ENCODE results near the gene CCDC9.
"Not testable (repeated sequence)": the region's sequence is repeated elsewhere in the genome, so short reads cannot be mapped to it uniquely, and the experiment has no call there.

Gene CCDC9

DNA sequence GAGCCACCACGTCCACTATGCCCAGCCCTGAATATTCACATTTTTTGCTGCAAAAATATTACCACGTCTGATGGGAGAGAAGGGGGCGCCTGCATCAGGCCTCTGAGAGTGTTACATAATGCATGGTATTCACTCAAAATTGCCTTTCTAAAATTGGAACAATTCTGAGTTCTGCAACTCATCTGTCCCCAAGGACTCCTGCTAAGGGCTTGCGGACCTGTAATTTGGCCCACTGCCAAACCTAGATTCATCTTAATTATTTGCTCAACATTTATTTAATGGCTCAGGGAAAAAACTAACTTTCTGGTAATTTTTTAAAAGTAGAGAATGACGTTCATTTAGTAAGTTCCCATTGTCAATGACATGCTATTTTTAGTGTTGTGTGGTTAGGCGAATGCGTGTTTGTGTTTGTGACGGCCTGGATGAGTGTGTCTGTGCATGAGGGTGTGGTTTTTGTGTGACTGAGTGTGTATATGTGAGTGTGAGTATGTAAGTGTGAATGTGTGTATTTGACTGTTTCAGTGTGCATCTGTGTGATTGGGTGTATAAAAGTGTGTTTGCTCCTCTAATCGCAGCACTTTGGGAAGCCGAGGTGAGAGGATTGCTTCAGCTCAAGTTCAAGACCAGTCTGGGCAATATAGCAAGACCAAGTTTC, 27.2 kb downstream of the CCDC9 start:
- no peak for DNase-seq (ENCODE audit: low read depth in 1 of 2, low spot score in 1 of 2)

DNA sequence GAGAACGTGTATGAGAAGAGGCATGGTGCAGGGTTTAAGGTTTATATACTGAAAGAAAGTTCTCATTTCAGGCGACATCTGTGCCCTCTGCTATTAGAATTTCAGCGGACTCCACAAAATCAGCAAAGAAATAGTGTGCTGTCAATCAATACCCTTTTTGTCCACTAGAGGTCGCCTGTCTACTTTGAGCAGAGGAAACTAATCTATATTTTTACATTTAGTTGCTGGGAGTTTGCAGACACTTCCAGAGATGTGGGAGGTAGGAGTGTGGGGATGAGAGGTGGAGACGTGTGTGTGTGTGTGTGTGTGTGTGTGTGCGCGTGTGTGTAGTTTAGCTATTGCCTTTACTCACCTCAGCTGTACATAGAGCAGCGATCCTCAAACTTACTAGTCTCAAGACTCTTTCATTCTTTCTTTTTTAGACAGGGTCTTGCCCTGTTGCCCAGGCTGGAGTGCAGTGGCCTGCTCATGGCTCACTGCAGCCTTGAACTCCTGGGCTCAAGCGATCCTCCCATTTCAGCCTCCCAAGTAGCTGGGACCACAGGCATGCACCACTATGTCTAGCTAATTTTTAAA, 28.1 kb downstream of the CCDC9 start:
- no peak for DNase-seq (ENCODE audit: low read depth in 1 of 2, low spot score in 1 of 2)

DNA sequence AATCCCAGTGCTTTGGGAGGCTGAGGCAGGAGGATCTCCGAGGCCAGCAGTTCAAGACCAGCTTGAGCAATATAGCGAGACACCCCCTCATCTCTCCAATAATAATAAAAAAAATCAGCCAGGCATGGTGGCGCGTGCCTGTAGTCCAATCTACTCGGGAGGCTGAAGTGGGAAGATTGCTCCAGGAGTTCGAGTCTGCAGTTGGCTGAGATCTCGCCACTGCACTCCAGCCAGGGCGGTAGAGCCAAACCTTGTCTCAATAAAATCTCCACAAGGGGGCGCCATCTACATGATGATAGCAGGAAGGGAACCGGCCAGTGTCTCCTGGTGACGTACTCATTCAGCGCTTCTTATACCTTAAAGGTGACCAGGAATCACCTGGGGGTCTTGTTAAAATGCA, 39.7 kb downstream of the CCDC9 start:
- peak; percentile 19 to 60 for DNase-seq (ENCODE audit: low read depth in 1 of 2, low spot score in 1 of 2)

DNA sequence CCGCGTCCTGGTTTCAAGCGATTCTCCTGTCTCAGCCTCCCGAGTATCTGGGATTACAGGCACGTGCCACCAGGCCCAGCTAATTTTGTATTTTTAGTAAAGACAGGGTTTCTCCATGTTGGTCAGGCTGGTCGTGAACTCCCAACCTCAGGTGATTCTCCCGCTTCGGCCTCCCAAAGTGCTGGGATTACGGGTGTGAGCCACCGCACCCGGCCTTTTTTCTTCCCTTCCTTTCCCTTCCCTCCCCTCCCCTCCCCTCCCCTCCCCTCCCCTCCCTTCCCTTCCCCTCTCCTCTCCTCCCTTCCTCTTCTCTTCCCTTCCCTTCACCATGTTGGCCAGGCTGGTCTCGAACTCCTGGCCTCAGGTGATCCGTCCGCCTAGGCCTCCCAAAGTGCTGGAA, 44.5 kb downstream of the CCDC9 start:
- not testable (repeated sequence) for DNase-seq (ENCODE audit: low read depth in 1 of 2, low spot score in 1 of 2)

DNA sequence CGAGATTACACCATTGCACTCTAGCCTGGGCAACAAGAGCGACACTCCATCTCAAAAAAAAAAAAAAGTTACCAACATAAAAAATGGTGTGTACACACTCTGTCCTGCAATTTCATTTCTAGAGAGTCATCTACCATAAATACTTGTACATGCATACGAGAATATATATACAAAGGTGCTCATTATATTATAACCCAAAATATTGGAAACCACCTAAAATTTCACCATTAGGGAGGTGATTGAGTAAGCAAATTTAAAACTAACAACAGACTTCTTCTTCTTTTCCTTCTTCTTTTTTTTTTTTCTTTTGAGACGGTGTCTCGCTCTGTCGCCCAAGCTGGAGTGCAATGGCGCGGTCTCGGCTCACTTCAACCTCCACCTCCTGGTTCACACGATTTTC, 45.9 kb downstream of the CCDC9 start:
- DNase-seq (ENCODE audit: low read depth in 1 of 2, low spot score in 1 of 2): no peak

DNA sequence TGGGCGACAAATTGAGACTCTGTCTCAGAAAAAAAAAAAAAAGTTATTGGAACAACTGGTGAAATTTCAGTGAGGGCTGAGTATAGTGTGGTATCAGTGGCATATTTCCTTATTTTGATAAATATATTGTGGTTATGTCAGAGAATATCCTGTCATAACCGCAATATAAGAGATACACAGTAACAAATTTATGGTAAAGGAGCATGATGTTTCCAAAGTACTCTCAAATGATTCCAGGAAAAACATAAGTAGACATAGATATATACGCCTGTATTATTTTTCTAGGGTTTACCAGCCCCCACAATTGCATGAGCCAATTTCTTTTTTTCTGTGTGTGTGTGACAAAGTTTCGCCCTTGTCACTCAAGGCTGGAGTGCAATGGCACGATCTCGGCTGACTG, 47.6 kb downstream of the CCDC9 start:
- no peak for DNase-seq (ENCODE audit: low read depth in 1 of 2, low spot score in 1 of 2)

DNA sequence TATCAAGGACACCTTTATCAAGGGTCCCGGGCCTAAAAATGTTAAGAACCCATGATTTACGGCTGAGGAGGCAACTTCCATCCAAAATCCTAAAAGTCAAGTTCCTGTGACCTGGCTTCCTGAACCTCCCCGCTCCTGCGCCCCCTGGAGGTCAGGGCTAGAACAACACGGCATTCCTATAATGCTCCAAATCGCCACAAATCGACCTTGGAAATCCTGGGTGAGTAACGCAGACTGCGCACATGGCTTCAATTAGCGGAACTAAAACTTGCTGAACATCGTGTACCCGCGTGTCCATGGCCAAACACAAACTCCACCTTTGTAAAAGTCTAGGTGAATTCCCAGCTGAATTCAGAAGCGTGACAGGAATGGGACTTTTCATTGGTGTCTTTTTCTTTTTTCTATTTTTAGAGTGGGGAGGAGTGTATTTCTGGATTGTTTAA, 49.0 kb downstream of the CCDC9 start:
- DNase-seq (ENCODE audit: low read depth in 1 of 2, low spot score in 1 of 2): peak; percentile 26 to 36

DNA sequence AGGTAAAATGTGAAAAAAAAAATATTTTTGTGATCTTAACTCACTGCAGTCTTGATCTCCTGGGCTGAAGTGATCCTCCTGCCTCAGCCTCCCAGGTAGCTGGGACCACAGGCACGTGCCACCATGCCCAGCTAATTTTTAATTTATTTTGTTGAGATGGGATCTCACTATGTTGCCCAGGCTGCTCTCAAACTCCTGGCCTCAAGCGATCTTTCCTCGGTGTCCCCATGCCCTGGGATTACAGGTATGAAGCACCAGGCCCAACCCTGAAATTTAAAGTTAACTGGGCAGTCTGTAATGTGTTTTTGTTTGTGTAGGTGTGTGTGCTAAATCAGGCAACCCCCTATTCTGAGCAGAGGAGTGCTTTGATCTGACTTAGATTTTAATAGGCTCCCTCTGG, 50.0 kb downstream of the CCDC9 start:
- DNase-seq (ENCODE audit: low read depth in 1 of 2, low spot score in 1 of 2): no peak

DNA sequence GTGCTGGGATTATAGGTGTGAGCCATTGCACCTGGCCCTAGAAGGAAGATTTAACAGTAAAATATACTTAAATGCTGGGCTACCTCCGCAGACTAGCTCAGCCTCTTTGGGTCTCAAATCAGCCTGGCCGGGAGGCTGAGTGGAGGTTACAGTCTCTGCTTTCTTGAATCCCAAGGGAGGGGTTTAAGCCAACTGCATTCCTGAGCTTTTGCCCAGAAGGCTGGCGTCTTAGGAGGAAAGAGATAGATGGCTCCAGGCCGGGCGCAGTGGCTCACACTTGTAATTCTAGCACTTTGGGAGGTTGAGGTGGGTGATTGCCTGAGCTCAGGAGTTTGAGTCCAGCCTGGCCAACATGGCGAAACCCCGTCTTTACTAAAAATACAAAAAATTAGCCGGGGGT, 52.7 kb downstream of the CCDC9 start:
- no peak for DNase-seq (ENCODE audit: low read depth in 1 of 2, low spot score in 1 of 2)

DNA sequence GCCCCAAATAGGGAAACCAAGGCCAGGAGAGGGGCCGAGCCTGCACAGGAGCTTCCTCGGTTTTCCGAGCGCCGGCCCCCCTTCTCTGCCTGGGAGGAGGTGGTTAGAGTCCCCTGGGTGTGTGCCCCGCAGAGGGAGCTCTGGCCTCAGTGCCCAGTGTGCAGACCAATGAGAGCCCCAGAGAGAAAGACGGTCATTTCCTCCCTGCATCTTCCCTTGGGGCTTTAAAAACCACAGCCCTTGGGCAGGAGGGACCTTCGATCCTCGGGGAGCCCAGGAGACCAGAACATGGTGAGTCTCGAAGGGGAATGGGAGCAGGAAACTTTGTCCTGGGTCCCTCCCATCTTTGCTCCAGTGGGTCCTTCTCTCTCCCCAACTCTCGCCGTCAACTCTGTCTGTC, 53.3 kb downstream of the CCDC9 start, which contains the start of gene C5AR1:
Gene C5AR1 (plus strand): TSS at position 254 of the 400 bp plus-strand sequence. CDS start 35 bp downstream, at position 289.
- no peak for DNase-seq (ENCODE audit: low read depth in 1 of 2, low spot score in 1 of 2)

DNA sequence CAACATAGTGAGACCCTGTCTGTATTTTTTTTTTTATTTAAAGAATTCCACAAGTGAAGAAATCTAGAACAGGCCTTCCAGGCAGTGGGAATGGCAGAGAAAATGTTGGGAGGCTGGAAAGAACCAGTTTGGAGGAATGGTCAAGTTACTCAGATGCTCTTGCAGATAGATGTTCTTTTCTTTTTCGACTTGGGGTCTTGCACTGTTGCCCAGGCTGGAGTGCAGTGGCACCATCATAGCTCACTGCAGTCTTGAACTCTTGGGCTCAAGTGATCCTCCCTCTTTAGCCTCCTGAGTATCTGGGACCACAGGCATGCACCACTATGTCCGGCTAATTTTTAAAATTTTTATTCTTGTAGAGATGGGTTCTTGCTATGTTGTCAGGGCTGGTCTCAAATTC, 54.0 kb downstream of the CCDC9 start:
- DNase-seq (ENCODE audit: low read depth in 1 of 2, low spot score in 1 of 2): no peak

DNA sequence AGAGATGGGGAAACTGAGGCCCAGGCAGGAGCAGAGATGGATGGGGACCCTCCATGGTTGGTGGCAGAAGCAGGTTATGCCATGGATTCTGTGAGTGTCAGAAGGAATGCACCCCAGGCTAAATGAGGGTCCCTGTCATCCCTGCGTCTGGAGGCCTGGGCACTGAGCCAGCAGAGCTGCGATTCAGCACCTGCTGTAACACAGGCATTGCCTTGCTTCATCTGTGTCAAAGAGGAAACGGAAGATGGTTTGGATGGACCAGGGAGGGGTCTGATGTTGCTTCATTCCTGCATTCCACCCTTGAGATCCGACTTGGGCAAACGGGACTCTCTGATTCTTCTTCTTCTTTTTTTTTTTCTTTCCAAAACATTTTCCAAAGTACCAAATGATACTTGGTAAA, 54.5 kb downstream of the CCDC9 start:
- DNase-seq (ENCODE audit: low read depth in 1 of 2, low spot score in 1 of 2): no peak

DNA sequence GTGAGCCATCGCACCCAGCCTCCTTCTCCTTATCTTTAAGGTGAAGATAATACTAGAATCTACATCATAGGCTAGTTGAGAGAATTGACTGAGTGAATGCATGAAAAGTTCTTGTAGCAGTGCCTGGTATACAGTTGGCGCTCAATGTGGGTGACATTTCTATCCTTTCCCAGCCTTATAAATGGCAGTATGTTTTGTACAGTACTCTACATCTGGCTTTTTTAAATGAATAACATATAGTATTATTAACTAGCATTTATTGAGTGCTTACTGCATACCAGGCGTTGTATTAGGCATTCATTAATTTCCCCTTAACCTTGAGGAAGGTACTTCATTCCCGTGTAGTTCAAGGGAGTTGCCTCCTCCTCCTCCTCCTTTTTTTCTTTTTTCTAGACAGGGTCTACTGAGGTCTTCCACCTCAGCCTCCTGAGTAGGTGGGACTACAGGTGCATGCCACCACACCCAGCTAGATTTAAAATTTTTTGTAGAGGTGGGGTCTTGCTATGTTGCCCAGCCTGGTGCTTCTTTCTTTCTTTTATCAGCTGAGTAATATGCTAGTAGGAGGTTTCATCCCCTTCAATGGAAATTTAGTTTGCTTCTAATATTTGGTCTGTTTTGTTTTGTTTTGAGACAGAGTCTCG, 56.2 kb downstream of the CCDC9 start:
- no peak for DNase-seq (ENCODE audit: low read depth in 1 of 2, low spot score in 1 of 2)

DNA sequence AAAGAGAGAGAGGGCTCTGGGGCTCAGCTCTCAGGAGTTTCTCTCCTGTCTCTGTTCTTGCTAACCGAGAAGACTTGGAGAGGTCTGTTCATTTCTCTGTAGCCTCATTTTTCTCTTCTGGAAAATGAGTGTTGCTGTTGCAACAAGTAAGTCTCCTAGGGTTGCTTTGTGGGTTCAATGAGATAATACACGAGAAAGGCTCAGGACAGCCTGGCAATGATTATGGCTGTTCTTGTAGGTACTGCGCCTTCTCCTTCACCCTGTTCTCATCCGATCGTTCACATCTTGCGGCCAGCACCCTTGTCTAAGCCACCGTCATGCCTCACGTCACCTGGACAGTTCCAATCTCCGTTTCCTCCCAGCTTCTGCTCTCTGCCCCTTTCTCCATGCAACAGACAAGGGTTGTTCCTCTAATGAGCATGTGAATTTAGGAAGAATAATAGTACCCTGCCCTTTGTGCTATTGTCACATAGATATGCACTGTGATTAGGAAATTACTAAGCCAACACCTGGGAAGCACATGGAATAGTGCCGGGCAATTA, 57.5 kb downstream of the CCDC9 start:
- no peak for DNase-seq (ENCODE audit: low read depth in 1 of 2, low spot score in 1 of 2)

DNA sequence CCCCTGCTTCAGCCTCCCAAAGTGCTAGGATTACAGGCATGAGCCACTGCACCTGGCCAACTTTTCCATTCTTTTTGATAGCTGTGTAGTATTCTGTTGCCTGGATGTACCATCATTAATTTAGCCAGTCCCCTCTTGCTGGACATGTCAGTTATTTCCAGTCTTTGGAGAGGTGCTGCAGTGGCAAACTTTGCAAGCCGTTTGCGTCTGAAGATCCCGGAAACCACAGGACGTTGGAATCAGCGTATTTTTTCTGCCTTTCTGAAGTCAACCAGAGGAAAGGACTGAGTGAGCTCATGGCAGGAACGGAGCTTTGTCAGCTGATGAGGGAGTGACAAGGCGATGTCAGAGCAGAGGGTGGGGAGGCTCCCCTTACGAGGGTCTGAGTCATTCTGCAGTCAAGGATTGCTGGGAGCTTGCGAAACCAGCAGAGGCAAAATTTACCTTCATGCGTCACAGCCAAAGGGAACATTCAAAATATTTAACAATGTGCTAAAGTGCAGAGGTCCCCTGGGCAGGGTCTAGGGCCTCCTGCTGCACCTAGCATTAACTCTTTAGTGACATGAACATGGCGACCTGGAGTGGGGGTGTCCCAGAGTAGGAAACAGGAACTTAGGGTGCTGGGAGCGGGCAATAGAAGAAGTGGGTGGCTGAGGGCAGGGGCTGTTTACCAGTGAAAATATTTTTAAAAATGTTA, 58.9 kb downstream of the CCDC9 start:
- DNase-seq (ENCODE audit: low read depth in 1 of 2, low spot score in 1 of 2): no peak

DNA sequence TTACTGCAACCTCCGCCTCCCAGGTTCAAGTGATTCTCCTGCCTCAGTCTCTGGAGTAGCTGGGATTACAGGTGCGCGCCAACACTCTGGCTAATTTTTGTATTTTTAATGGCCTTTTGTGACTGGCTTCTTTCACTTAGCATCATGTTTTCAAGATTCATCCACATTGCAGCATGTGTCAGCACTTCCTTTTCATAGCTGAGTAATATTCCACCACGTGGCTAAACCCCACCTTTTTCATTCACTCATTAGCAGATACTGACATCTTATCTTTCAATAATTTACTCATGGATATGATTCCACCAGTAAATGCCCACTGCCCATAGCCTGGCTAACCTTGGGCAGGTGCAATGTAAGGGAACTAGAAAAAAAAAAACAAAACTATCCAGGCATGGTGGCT, 60.2 kb downstream of the CCDC9 start:
- DNase-seq (ENCODE audit: low read depth in 1 of 2, low spot score in 1 of 2): no peak

DNA sequence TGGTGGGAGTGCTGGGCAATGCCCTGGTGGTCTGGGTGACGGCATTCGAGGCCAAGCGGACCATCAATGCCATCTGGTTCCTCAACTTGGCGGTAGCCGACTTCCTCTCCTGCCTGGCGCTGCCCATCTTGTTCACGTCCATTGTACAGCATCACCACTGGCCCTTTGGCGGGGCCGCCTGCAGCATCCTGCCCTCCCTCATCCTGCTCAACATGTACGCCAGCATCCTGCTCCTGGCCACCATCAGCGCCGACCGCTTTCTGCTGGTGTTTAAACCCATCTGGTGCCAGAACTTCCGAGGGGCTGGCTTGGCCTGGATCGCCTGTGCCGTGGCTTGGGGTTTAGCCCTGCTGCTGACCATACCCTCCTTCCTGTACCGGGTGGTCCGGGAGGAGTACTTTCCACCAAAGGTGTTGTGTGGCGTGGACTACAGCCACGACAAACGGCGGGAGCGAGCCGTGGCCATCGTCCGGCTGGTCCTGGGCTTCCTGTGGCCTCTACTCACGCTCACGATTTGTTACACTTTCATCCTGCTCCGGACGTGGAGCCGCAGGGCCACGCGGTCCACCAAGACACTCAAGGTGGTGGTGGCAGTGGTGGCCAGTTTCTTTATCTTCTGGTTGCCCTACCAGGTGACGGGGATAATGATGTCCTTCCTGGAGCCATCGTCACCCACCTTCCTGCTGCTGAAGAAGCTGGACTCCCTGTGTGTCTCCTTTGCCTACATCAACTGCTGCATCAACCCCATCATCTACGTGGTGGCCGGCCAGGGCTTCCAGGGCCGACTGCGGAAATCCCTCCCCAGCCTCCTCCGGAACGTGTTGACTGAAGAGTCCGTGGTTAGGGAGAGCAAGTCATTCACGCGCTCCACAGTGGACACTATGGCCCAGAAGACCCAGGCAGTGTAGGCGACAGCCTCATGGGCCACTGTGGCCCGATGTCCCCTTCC, 63.9 kb downstream of the CCDC9 start:
- DNase-seq (ENCODE audit: low read depth in 1 of 2, low spot score in 1 of 2): no peak
